ENCODE results near the gene SF1.

- TF ChIP-seq CTCF (IDR thresholded peaks at IDR 0.05): no peak
- TF ChIP-seq POLR2A (IDR thresholded peaks at IDR 0.05): no peak
- TF ChIP-seq POLR2AphosphoS5 (IDR thresholded peaks at IDR 0.05): no peak
- no peak for TF ChIP-seq EP300 (IDR thresholded peaks at IDR 0.05)
Measured at GRCh38 chr11:64788321-64789215, 10.2 kb upstream of the SF1 start.
